MM.1S (cell line): ENCODE measurements around the gene MBD5.

Experiments
- DNase-seq: peaks from one replicate; pipeline ENCODE4 v3.0.0-alpha.2; 2015
- H2AFZ ChIP-seq: fragments of 300-600 bp; sonication (generic); 2 replicates; pipeline ENCODE4 v1.6.0; 2016; ENCODE audit warnings: antibody characterized with exemption, low read length
- H3F3A ChIP-seq: fragments of 300-600 bp; sonication (generic); 2 replicates; pipeline ENCODE4 v1.6.1; 2016; ENCODE audit warnings: mild to moderate bottlenecking, antibody characterized with exemption, low read length, moderate library complexity, mixed read lengths; ENCODE audit not compliant: insufficient read depth
- H3K27ac ChIP-seq: fragments of 300-600 bp; sonication (generic); 2 replicates; pipeline ENCODE4 v1.5.1; 2016; ENCODE audit warnings: mild to moderate bottlenecking, low read length
- H3K27me3 ChIP-seq: fragments of 300-600 bp; sonication (generic); replicated peaks from 2 replicates; pipeline ENCODE4 v1.6.0; 2016; ENCODE audit warnings: low read length; ENCODE audit not compliant: insufficient read depth
- H3K36me3 ChIP-seq: fragments of 300-600 bp; sonication (generic); replicated peaks from 2 replicates; pipeline ENCODE4 v1.6.1; 2016; ENCODE audit warnings: mild to moderate bottlenecking, low read length, mixed read lengths; ENCODE audit not compliant: insufficient read depth
- H3K4me1 ChIP-seq: fragments of 300-600 bp; sonication (generic); 2 replicates; pipeline ENCODE4 v1.6.1; 2016; ENCODE audit warnings: low read length, mixed read lengths
- H3K4me2 ChIP-seq: fragments of 300-600 bp; sonication (generic); 2 replicates; pipeline ENCODE4 v1.6.0; 2016; ENCODE audit warnings: low read depth, low read length
- H3K4me3 ChIP-seq: fragments of 300-600 bp; sonication (generic); 2 replicates; pipeline ENCODE4 v1.5.1; 2016; ENCODE audit warnings: low read length, mixed read lengths
- H3K79me2 ChIP-seq: fragments of 300-600 bp; sonication (generic); 2 replicates; pipeline ENCODE4 v1.6.1; 2016; ENCODE audit warnings: mixed run types, low read length, mixed read lengths
- H3K9ac ChIP-seq: fragments of 300-600 bp; sonication (generic); 2 replicates; pipeline ENCODE4 v1.6.1; 2016; ENCODE audit warnings: low read length, mixed read lengths
- H3K9me2 ChIP-seq: fragments of 300-600 bp; sonication (generic); replicated peaks from 2 replicates; pipeline ENCODE4 v1.6.1; 2016; ENCODE audit warnings: mild to moderate bottlenecking, low read length, mixed read lengths; ENCODE audit not compliant: insufficient read depth
- H3K9me3 ChIP-seq: fragments of 300-600 bp; sonication (generic); replicated peaks from 2 replicates; pipeline ENCODE4 v1.6.1; 2016; ENCODE audit warnings: mild to moderate bottlenecking, low read length, mixed read lengths; ENCODE audit not compliant: insufficient read depth
- H4K20me1 ChIP-seq: fragments of 300-600 bp; sonication (generic); 2 replicates; pipeline ENCODE4 v1.6.1; 2016; ENCODE audit warnings: mild to moderate bottlenecking, low read length, moderate library complexity, mixed read lengths; ENCODE audit not compliant: insufficient read depth
- CTCF ChIP-seq: fragments of 300-600 bp; sonication (generic); IDR thresholded peaks from 2 replicates; pipeline ENCODE4 v1.5.1; 2016; ENCODE audit warnings: antibody characterized with exemption, low read length, mixed read lengths
- EZH2 ChIP-seq: fragments of 300-600 bp; sonication (generic); optimal IDR thresholded peaks from 2 replicates; pipeline ENCODE3; 2017; ENCODE audit warnings: low read depth, mild to moderate bottlenecking, antibody characterized with exemption, low read length, mixed read lengths
- EZH2phosphoT487 ChIP-seq: fragments of 300-600 bp; sonication (generic); IDR thresholded peaks from 2 replicates; pipeline ENCODE4 v1.6.1; 2018; ENCODE audit warnings: antibody characterized with exemption, low read length

MBD5 gene

GRCh38 chr2:148042219-148042618, 21.3 kb downstream of the MBD5 start:
- no peak overlapping the region for H2AFZ ChIP-seq
- H3F3A ChIP-seq = no peaks in the 10 kb centered on the region
- H3K27ac ChIP-seq = no peak overlapping the region

GRCh38 chr2:148044322-148044721, 23.4 kb downstream of the MBD5 start:
- Histone ChIP-seq H4K20me1 (no peaks in the 10 kb centered on the region), H3K9me2 (no peaks in the 10 kb centered on the region), H3K79me2 (no peaks in the 10 kb centered on the region), H3K4me2 (no peak overlapping the region), H3K27ac (no peak overlapping the region), H3K4me3 (no peak overlapping the region), H3K9me3 (no peaks in the 10 kb centered on the region), H3K4me1 (0 out of 2 replicates have a peak, but pooled peaks cover 12% of the 10 kb centered on the region), H3F3A (no peaks in the 10 kb centered on the region), H3K36me3 (no peaks in the 10 kb centered on the region), H3K27me3 (no peaks in the 10 kb centered on the region), H3K9ac (no peak overlapping the region), H2AFZ (no peak overlapping the region)
- TF ChIP-seq EZH2phosphoT487 = no peak
- no peak for TF ChIP-seq CTCF
- no peak for TF ChIP-seq EZH2
- DNase-seq = no peak

More at GRCh38 chr2:148042219-148042618, 21.3 kb downstream of the MBD5 start:
- H3K4me1 ChIP-seq = no peaks in the 10 kb centered on the region
- H3K9me2 ChIP-seq = no peaks in the 10 kb centered on the region
- TF ChIP-seq CTCF (no peak), EZH2phosphoT487 (no peak), EZH2 (no peak)
- no peak for DNase-seq
- H3K36me3 ChIP-seq = no peaks in the 10 kb centered on the region
- H4K20me1 ChIP-seq = no peaks in the 10 kb centered on the region
- H3K9ac ChIP-seq = no peak overlapping the region
- no peaks in the 10 kb centered on the region for H3K9me3 ChIP-seq
- no peaks in the 10 kb centered on the region for H3K79me2 ChIP-seq
- no peak overlapping the region for H3K4me2 ChIP-seq
- H3K4me3 ChIP-seq = no peak overlapping the region
- no peaks in the 10 kb centered on the region for H3K27me3 ChIP-seq

- no peak overlapping the region for H3K4me3 ChIP-seq
- no peaks in the 10 kb centered on the region for H3F3A ChIP-seq
- no peak overlapping the region for H3K4me2 ChIP-seq
- H3K4me1 ChIP-seq = 0 out of 2 replicates have a peak, but pooled peaks cover 12% of the 10 kb centered on the region
- no peak overlapping the region for H3K27ac ChIP-seq
- H2AFZ ChIP-seq = no peak overlapping the region
- H3K27me3 ChIP-seq = no peaks in the 10 kb centered on the region
- H4K20me1 ChIP-seq = no peaks in the 10 kb centered on the region
- H3K9me3 ChIP-seq = no peaks in the 10 kb centered on the region
- DNase-seq = no peak
- no peaks in the 10 kb centered on the region for H3K9me2 ChIP-seq
- no peak overlapping the region for H3K9ac ChIP-seq
- TF ChIP-seq EZH2 = no peak
- no peak for TF ChIP-seq CTCF
- no peak for TF ChIP-seq EZH2phosphoT487
- no peaks in the 10 kb centered on the region for H3K36me3 ChIP-seq
- H3K79me2 ChIP-seq = no peaks in the 10 kb centered on the region
Measured at GRCh38 chr2:148046802-148047201, 25.9 kb downstream of the MBD5 start.
